Measurements from ENCODE around the gene DGKI.

DNA sequence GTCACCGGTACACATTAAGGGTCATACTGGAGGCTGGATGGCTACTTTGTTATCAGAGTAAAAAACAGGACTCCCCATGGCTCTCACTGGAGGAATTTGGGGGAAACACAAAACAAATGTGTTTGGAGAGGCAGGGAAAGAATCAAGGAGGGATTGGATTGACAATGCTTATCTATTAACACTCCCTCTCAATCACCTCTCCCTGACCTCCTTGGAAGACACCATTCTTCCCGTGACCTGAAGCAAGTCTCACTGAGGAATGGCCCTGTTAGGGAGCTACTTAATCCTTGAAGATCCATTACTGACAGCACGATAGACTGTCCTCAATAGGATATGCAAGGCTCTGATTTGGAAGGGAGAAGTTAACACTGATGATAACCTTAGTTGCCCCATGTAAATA is 261.2 kb downstream of the DGKI start:
- TF ChIP-seq EZH2 (IDR thresholded peaks at IDR 0.05; ENCODE audit: borderline replicate concordance, low read depth, low read length, poor library complexity, severe bottlenecking), result no peak
- TF ChIP-seq, protein P1, sequence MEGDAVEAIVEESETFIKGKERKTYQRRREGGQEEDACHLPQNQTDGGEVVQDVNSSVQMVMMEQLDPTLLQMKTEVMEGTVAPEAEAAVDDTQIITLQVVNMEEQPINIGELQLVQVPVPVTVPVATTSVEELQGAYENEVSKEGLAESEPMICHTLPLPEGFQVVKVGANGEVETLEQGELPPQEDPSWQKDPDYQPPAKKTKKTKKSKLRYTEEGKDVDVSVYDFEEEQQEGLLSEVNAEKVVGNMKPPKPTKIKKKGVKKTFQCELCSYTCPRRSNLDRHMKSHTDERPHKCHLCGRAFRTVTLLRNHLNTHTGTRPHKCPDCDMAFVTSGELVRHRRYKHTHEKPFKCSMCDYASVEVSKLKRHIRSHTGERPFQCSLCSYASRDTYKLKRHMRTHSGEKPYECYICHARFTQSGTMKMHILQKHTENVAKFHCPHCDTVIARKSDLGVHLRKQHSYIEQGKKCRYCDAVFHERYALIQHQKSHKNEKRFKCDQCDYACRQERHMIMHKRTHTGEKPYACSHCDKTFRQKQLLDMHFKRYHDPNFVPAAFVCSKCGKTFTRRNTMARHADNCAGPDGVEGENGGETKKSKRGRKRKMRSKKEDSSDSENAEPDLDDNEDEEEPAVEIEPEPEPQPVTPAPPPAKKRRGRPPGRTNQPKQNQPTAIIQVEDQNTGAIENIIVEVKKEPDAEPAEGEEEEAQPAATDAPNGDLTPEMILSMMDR (conservative IDR thresholded peaks at IDR 0.05; ENCODE audit: low read depth, low read length), result no peak
